GM12878 (cell line): ENCODE results near the gene RAD17. TPM values are rescaled to one million over a fixed set of nuclear protein-coding genes. Genes with fewer than 3 reads are reported as not detected.

Source experiments
- ATAC-seq: fragments of 200-7000 bp; cut with Tn5 transposase; 3 replicates; pipeline ENCODE4 v1.9.1; 2020; ENCODE audit warnings: mild to moderate bottlenecking, moderate library complexity
- BruUV-seq: library from RNA; stranded (reverse); fragments of 400-500 nt; replicated peaks from 2 replicates; lab custom pipeline; 2021; lab: Mats Ljungman, UMichigan
- CTCF ChIA-PET: fragments of 300-600 bp; sonication (Branson Sonifier 250); formaldehyde crosslinking; extraction: SDS; loops from one replicate; lab custom pipeline; 2021; ENCODE audit warnings: inconsistent platforms; lab: Yijun Ruan, JAX
- POLR2A ChIA-PET: fragments of 350-600 bp; formaldehyde crosslinking; extraction: SDS; loops from one replicate; lab custom pipeline; 2021; ENCODE audit warnings: inconsistent platforms; lab: Charles Lee
- RAD21 ChIA-PET: fragments of 300-600 bp; sonication (Branson Sonifier 250); formaldehyde crosslinking; loops from one replicate; lab custom pipeline; 2023; ENCODE audit warnings: antibody characterized with exemption; ENCODE audit not compliant: unreplicated experiment; lab: Charles Lee
- SMC1A ChIA-PET: fragments of 300-600 bp; sonication (Branson Sonifier 250); formaldehyde crosslinking; loops from one replicate; lab custom pipeline; 2023; ENCODE audit not compliant: unreplicated experiment, uncharacterized antibody; lab: Charles Lee
- DNase-seq: peaks from one replicate; pipeline ENCODE4 v3.0.0-alpha.2; 2011; ENCODE audit warnings: low read depth, low spot score
- FAIRE-seq: peaks from 3 replicates; lab custom pipeline; 2011; peaks lifted over from hg19 to GRCh38; lab: Jason Lieb, UNC
- H2AFZ ChIP-seq: 2 replicates; pipeline ENCODE4 v1.6.0; 2011; ENCODE audit warnings: low read depth, low read length, control low read depth; ENCODE audit not compliant: control insufficient read depth
- H3K27ac ChIP-seq: 2 replicates; pipeline ENCODE4 v1.5.1; 2011; ENCODE audit warnings: control low read depth; ENCODE audit not compliant: control insufficient read depth, insufficient read depth
- H3K27me3 ChIP-seq, 2 experiments: replicated peaks in 1 of 2; 2 replicates each; pipeline versions ENCODE4 v1.6.0 to v1.6.1; 2011; ENCODE audit warnings: low read length in 1 of 2; ENCODE audit not compliant: control insufficient read depth in 2 of 2, insufficient read depth in 2 of 2
- H3K36me3 ChIP-seq, 2 experiments: 2 replicates each; pipeline ENCODE4 v1.5.1; 2011; ENCODE audit warnings: low read length in 1 of 2; ENCODE audit not compliant: control insufficient read depth in 2 of 2, insufficient read depth in 2 of 2
- H3K4me1 ChIP-seq: 2 replicates; pipeline ENCODE4 v1.6.1; 2011; ENCODE audit warnings: mild to moderate bottlenecking, low read length, moderate library complexity, mixed read lengths; ENCODE audit not compliant: control insufficient read depth, insufficient read depth
- H3K4me2 ChIP-seq: 2 replicates; pipeline ENCODE4 v1.6.0; 2011; ENCODE audit warnings: control low read depth; ENCODE audit not compliant: control insufficient read depth, insufficient read depth
- H3K4me3 ChIP-seq: fragments of 200-600 bp; sonication (generic); 2 replicates; pipeline ENCODE4 v1.5.1; 2016
- H3K79me2 ChIP-seq: 2 replicates; pipeline ENCODE4 v1.6.0; 2011; ENCODE audit warnings: low read length; ENCODE audit not compliant: control insufficient read depth, insufficient read depth
- H3K9ac ChIP-seq: 2 replicates; pipeline ENCODE4 v1.8.0; 2011; ENCODE audit warnings: low read length, control low read depth, mixed read lengths; ENCODE audit not compliant: control insufficient read depth, insufficient read depth
- H3K9me3 ChIP-seq: replicated peaks from 3 replicates; pipeline ENCODE4 v1.5.1; 2011; ENCODE audit warnings: mild to moderate bottlenecking, low read length; ENCODE audit not compliant: control insufficient read depth, insufficient read depth
- H4K20me1 ChIP-seq: 2 replicates; pipeline ENCODE4 v1.6.0; 2011; ENCODE audit not compliant: control insufficient read depth, insufficient read depth
- ATF7 ChIP-seq: fragments of 450-650 bp; IDR thresholded peaks from 2 replicates; pipeline ENCODE4 v1.6.1; 2016; ENCODE audit warnings: low read depth, mild to moderate bottlenecking
- BCLAF1 ChIP-seq: fragments of 450-650 bp; IDR thresholded peaks from 2 replicates; pipeline ENCODE4 v1.6.1; 2017; ENCODE audit warnings: antibody characterized with exemption, mild to moderate bottlenecking, moderate library complexity
- CREB1 ChIP-seq: IDR thresholded peaks from 2 replicates; pipeline ENCODE4 v1.6.1; 2012; ENCODE audit warnings: low read depth, mild to moderate bottlenecking, inconsistent platforms
- CREM ChIP-seq: IDR thresholded peaks from 2 replicates; pipeline ENCODE4 v1.6.1; 2014; ENCODE audit warnings: antibody characterized with exemption, low read depth
- MEF2A ChIP-seq: IDR thresholded peaks from 2 replicates; pipeline ENCODE4 v1.6.1; 2011; ENCODE audit warnings: low read depth, mild to moderate bottlenecking, low read length, moderate library complexity; ENCODE audit not compliant: insufficient read depth
- MYB ChIP-seq: fragments of 150-350 bp; IDR thresholded peaks from 2 replicates; pipeline ENCODE4 v1.6.1; 2014; ENCODE audit warnings: mild to moderate bottlenecking, low read depth, low read length, borderline replicate concordance
- NFYB ChIP-seq: IDR thresholded peaks from 2 replicates; pipeline ENCODE4 v1.6.1; 2011; ENCODE audit warnings: low read depth, mild to moderate bottlenecking, low read length, improper control_type of control experiment, moderate library complexity; ENCODE audit not compliant: insufficient read depth
- NR2F1 ChIP-seq: fragments of 450-650 bp; conservative IDR thresholded peaks from 2 replicates; pipeline ENCODE4 v1.6.1; 2017; ENCODE audit warnings: mild to moderate bottlenecking
- SMAD5 ChIP-seq: IDR thresholded peaks from 2 replicates; pipeline ENCODE4 v1.6.1; 2016; ENCODE audit warnings: antibody characterized with exemption, low read depth
- ZBTB11 ChIP-seq: fragments of 450-650 bp; formaldehyde crosslinking; IDR thresholded peaks from 2 replicates; pipeline ENCODE4 v1.5.0; 2022; ENCODE audit warnings: mild to moderate bottlenecking, missing genetic modification characterization
- ZNF384 ChIP-seq: IDR thresholded peaks from 2 replicates; pipeline ENCODE4 v1.6.1; 2012; ENCODE audit warnings: low read depth, mild to moderate bottlenecking, low read length, improper control_type of control experiment, borderline replicate concordance
- ZNF622 ChIP-seq: fragments of 450-650 bp; IDR thresholded peaks from 2 replicates; pipeline ENCODE4 v1.6.1; 2017; ENCODE audit warnings: mild to moderate bottlenecking, inconsistent platforms
- whole genome bisulfite sequencing: methylation state at CpG from one replicate; pipeline ENCODE4 v1.1.6; 2016; ENCODE audit warnings: low lambda C conversion rate; ENCODE audit not compliant: insufficient replicate concordance, insufficient coverage; ENCODE audit errors: missing lambda C conversion rate; 5-methylcytosine and 5-hydroxymethylcytosine counted together
- in situ Hi-C: fragments of 300-500 bp; cut with MboI; formaldehyde crosslinking; loops from 9 replicates; pipeline ENCODE4 v1.14.3; 2018; ENCODE audit warnings: mixed read lengths
- intact Hi-C: fragments of 100-400 bp; cut with micrococcal nuclease; formaldehyde crosslinking; loops from one replicate; pipeline ENCODE4 v1.14.2; 2022; ENCODE audit not compliant: unreplicated experiment
- polyA plus RNA-seq, 11 experiments: library from polyadenylated mRNA; depleted of rRNA in 4 of 11; unstranded in 6 of 11; stranded (reverse) in 5 of 11; fragments of >200 nt; fragmentation: Nextera tagmentation in 4 of 11; fragmentation: Illumina TruSeq in 1 of 11; extraction: Ambion mirVana in 4 of 11; extraction: Trizol in 1 of 11; gene quantifications; 1 replicate in 1 of 11; 2 replicates in 10 of 11; pipeline versions ENCODE4 v1.2.1 to v1.2.3, GENCODE V29; 2011 to 2016; ENCODE audit warnings: inconsistent platforms in 2 of 11, missing spikeins in 2 of 11, low read depth in 1 of 11
- total RNA-seq, 4 experiments: library from RNA; depleted of rRNA in 3 of 4; stranded (reverse); fragments of >200 nt in 3 of 4; fragmentation: Illumina TruSeq in 1 of 4; extraction: Trizol in 1 of 4; gene quantifications; 2 replicates each; pipeline versions ENCODE4 v1.2.1 to v1.2.3, GENCODE V29; 2013 to 2021

Gene RAD17
- total and polyA plus RNA-seq, 10 of the 15 experiments (the other 5 are each of a cell fraction or from before 2014, with no cell fraction given): 23.9 to 55.4 (median 44.5) TPM

GRCh38 chr5:69360442-69360841, 9.2 kb upstream of the RAD17 start (continued):
- TF ChIP-seq ATF7: no peak
- no peak for TF ChIP-seq BCLAF1

DNA sequence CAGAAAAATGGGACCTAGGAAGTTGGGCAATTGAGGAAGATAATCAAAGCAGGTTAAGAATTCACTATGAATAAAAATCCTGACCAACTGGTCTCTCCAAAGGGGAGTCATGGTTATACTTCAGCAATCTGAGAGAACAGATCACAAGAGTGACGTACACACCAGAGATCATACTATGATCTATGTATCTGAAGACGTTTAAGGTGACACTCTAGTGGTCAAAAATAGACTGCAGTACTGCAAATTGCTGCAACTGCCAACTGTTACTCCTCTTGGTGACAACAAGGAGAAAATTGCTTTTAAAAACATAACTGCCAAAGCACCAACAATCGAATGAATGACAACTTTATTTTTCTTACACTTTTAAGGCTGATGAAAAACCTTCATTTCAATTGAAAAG, 5.2 kb upstream of the RAD17 start:
- no peak overlapping the region for H3K4me3 ChIP-seq
- TF ChIP-seq ZBTB11 (CRISPR knock-in tag) (no peak), NFYB (no peak), BCLAF1 (no peak), ZNF622 (no peak), MEF2A (no peak), SMAD5 (no peak), MYB (no peak), NR2F1 (no peak), CREB1 (peak; percentile 44; the same call in 1 of the 2 replicates), CREM (0 out of 2 replicates have a peak, but pooled peaks have one; percentile 18), ZNF384 (no peak)

More for the DNA sequence above, 5.2 kb upstream of the RAD17 start:
- Histone ChIP-seq H3K27me3 (no peaks in the 10 kb centered on the region), H3K27ac (no peak overlapping the region), H2AFZ (no peak overlapping the region), H3K4me2 (no peak overlapping the region), H3K9me3 (no peaks in the 10 kb centered on the region), H3K9ac (no peak overlapping the region), H3K36me3 (peaks cover 0 to 22% of the 10 kb centered on the region in 2 experiments; a peak in 3 of 4 replicates), H3K79me2 (peaks cover 53% of the 10 kb centered on the region), H4K20me1 (no peaks in the 10 kb centered on the region), H3K4me1 (no peaks in the 10 kb centered on the region)
- no TSS peak for BruUV-seq
- DNase-seq (no peak), ATAC-seq (peak; percentile 55), FAIRE-seq (no peak)
- intact Hi-C loops: loop anchor here (10.0 kb wide), 3 partner anchors 100 to 200 kb away; partner anchors contain the start of genes CCNB1 and CDK7
- SMC1A ChIA-PET: interaction anchor here (1.5 kb wide), 1 partner anchor 10 kb away, joined by 3 read pairs; no protein-coding TSS in a partner anchor
- POLR2A ChIA-PET: no interaction called here
- CTCF ChIA-PET: no interaction called here
- in situ Hi-C loops: no loop called here
- RAD21 ChIA-PET: no interaction called here
- WGBS: 69% methylated on average over 3 of the region's 3 CpGs
